HCT116 (cell line): ENCODE data around the gene GEMIN4. TPM values are rescaled to one million over a fixed set of nuclear protein-coding genes. Genes with fewer than 3 reads are reported as not detected.

Experiments
- ATAC-seq: fragments of 200-7000 bp; cut with Tn5 transposase; 2 replicates; pipeline ENCODE4 v1.9.1; 2020; ENCODE audit warnings: mild to moderate bottlenecking, moderate library complexity
- BruUV-seq: library from RNA; stranded (reverse); fragments of 400-500 nt; replicated peaks from 2 replicates; lab custom pipeline; 2021; lab: Mats Ljungman, UMichigan
- CTCF ChIA-PET: fragments of 300-600 bp; sonication (Branson Sonifier 250); formaldehyde crosslinking; loops from one replicate; lab custom pipeline; 2021; ENCODE audit warnings: antibody characterized with exemption; lab: Charles Lee
- POLR2A ChIA-PET: fragments of 300-600, 350-600 bp; sonication (Branson Sonifier 250); formaldehyde crosslinking; loops from one replicate; lab custom pipeline; 2021; ENCODE audit warnings: antibody characterized with exemption; lab: Charles Lee
- RAD21 ChIA-PET, 2 experiments: fragments of 300-600 bp; sonication (Branson Sonifier 250); formaldehyde crosslinking; loops; one replicate each; lab custom pipeline; 2023; ENCODE audit warnings: low total read pairs in 2 of 2; ENCODE audit not compliant: uncharacterized antibody in 2 of 2, unreplicated experiment in 2 of 2, low non-redundant PET in 1 of 2; lab: Charles Lee
- DNase-seq: peaks from one replicate; pipeline ENCODE4 v3.0.0-alpha.2; 2010; ENCODE audit warnings: low read depth, low spot score
- H2AFZ ChIP-seq: fragments of 200-600 bp; shearing (Covaris generic), sonication (generic); 2 replicates; pipeline ENCODE4 v1.6.1; 2017; ENCODE audit warnings: low read depth, mixed run types, mixed read lengths, antibody characterized with exemption, low read length; ENCODE audit not compliant: poor library complexity, severe bottlenecking
- H3K27ac ChIP-seq: 2 replicates; pipeline ENCODE4 v1.5.1; 2012; ENCODE audit warnings: low read depth, low read length
- H3K27me3 ChIP-seq: fragments of 200-600 bp; sonication (generic); 2 replicates; pipeline ENCODE4 v1.6.1; 2016; ENCODE audit warnings: mixed run types, low read length, mixed read lengths; ENCODE audit not compliant: insufficient read depth
- H3K36me3 ChIP-seq, 2 experiments: fragments of 200-500 bp in 1 of 2; fragments of 200-600 bp in 1 of 2; sonication (Bioruptor generic) in 1 of 2; sonication (generic) in 1 of 2; 2 replicates each; pipeline versions ENCODE4 v1.5.1 to v1.6.1; 2014 to 2016; ENCODE audit warnings: low read length in 2 of 2, inconsistent platforms in 1 of 2, mixed read lengths in 1 of 2, mixed run types in 1 of 2; ENCODE audit not compliant: insufficient read depth in 2 of 2, control insufficient read depth in 1 of 2
- H3K4me1 ChIP-seq, 2 experiments: fragments of 200-600 bp in 1 of 2; sonication (generic) in 1 of 2; 2 replicates each; pipeline versions ENCODE4 v1.5.1 to v1.6.1; 2012 to 2017; ENCODE audit warnings: low read length in 2 of 2, inconsistent platforms in 1 of 2, mild to moderate bottlenecking in 1 of 2, mixed read lengths in 1 of 2, mixed run types in 1 of 2, moderate library complexity in 1 of 2; ENCODE audit not compliant: insufficient read depth in 2 of 2, control insufficient read depth in 1 of 2
- H3K4me2 ChIP-seq: fragments of 200-600 bp; sonication (generic); 2 replicates; pipeline ENCODE4 v1.6.1; 2017; ENCODE audit warnings: mixed run types, low read length, mixed read lengths
- H3K4me3 ChIP-seq, 2 experiments: fragments of 200-600 bp in 1 of 2; sonication (generic) in 1 of 2; replicated peaks in 1 of 2; 2 replicates each; pipeline ENCODE4 v1.5.1; 2011 to 2016; ENCODE audit warnings: low read length in 2 of 2, control low read depth in 1 of 2, low read depth in 1 of 2, mild to moderate bottlenecking in 1 of 2, mixed read lengths in 1 of 2, mixed run types in 1 of 2
- H3K79me2 ChIP-seq: fragments of 200-600 bp; sonication (generic); 2 replicates; pipeline ENCODE4 v1.6.1; 2017; ENCODE audit warnings: mild to moderate bottlenecking, mixed run types, low read length, moderate library complexity, mixed read lengths; ENCODE audit not compliant: insufficient read depth
- H3K9ac ChIP-seq: fragments of 200-600 bp; sonication (generic); 2 replicates; pipeline ENCODE4 v1.6.1; 2016; ENCODE audit warnings: low read length, mixed read lengths
- H3K9me2 ChIP-seq: fragments of 200-600 bp; sonication (generic), shearing (Covaris generic); 2 replicates; pipeline ENCODE4 v1.6.1; 2017; ENCODE audit warnings: mixed run types, mild to moderate bottlenecking, moderate library complexity; ENCODE audit not compliant: insufficient read depth
- H3K9me3 ChIP-seq, 2 experiments: fragments of 200-500 bp in 1 of 2; fragments of 200-600 bp in 1 of 2; sonication (Bioruptor generic) in 1 of 2; sonication (generic) in 1 of 2; 2 replicates each; pipeline ENCODE4 v1.6.1; 2014 to 2017; ENCODE audit warnings: low read length in 2 of 2, mixed read lengths in 2 of 2, inconsistent platforms in 1 of 2, low read depth in 1 of 2, mild to moderate bottlenecking in 1 of 2, mixed run types in 1 of 2, moderate library complexity in 1 of 2; ENCODE audit not compliant: control insufficient read depth in 1 of 2, insufficient read depth in 1 of 2
- H4K20me1 ChIP-seq: fragments of 200-600 bp; sonication (generic), shearing (Covaris generic); 2 replicates; pipeline ENCODE4 v1.6.1; 2017; ENCODE audit warnings: mixed run types, mild to moderate bottlenecking, moderate library complexity; ENCODE audit not compliant: insufficient read depth
- ATF3 ChIP-seq: IDR thresholded peaks from 2 replicates; pipeline ENCODE4 v1.6.1; 2012
- CEBPB ChIP-seq: IDR thresholded peaks from 2 replicates; pipeline ENCODE4 v1.6.1; 2012; ENCODE audit warnings: low read depth
- ELF1 ChIP-seq: IDR thresholded peaks from 2 replicates; pipeline ENCODE4 v1.6.1; 2012; ENCODE audit warnings: low read depth, borderline replicate concordance
- FOSL1 ChIP-seq: IDR thresholded peaks from 2 replicates; pipeline ENCODE4 v1.6.1; 2012; ENCODE audit warnings: low read depth
- JUND ChIP-seq: IDR thresholded peaks from 2 replicates; pipeline ENCODE4 v1.6.1; 2012
- POLR2A ChIP-seq: IDR thresholded peaks from 2 replicates; pipeline ENCODE4 v1.7.0; 2011; ENCODE audit warnings: borderline replicate concordance; ENCODE audit not compliant: insufficient read depth, insufficient read length; ENCODE audit errors: extremely low read depth
- POLR2AphosphoS5 ChIP-seq: IDR thresholded peaks from 2 replicates; pipeline ENCODE4 v1.6.1; 2011; ENCODE audit warnings: mild to moderate bottlenecking, low read depth, low read length, moderate library complexity
- SIN3A ChIP-seq: IDR thresholded peaks from 2 replicates; pipeline ENCODE4 v1.6.1; 2012; ENCODE audit warnings: low read depth
- TCF7L2 ChIP-seq: IDR thresholded peaks from 2 replicates; pipeline ENCODE4 v1.7.0; 2011; ENCODE audit warnings: borderline replicate concordance, inconsistent platforms; ENCODE audit not compliant: insufficient read depth, insufficient read length; ENCODE audit errors: extremely low read depth
- ZNF274 ChIP-seq: fragments of 200-500 bp; sonication (Bioruptor generic); IDR thresholded peaks from 2 replicates; pipeline ENCODE4 v1.6.1; 2014; ENCODE audit warnings: mild to moderate bottlenecking, low read depth, low read length, inconsistent platforms
- intact Hi-C: fragments of 100-400 bp; cut with micrococcal nuclease; formaldehyde crosslinking; loops from 2 replicates; pipeline ENCODE4 v1.10.0; 2022
- total RNA-seq: library from RNA; stranded (reverse); gene quantifications from one replicate; pipeline ENCODE4 v1.2.1, GENCODE V29; 2021; ENCODE audit not compliant: unreplicated experiment
- TF ChIP-seq, protein P1 (sequence below): IDR thresholded peaks from 2 replicates; pipeline ENCODE4 v1.6.1; 2012
- TF ChIP-seq, protein P2 (sequence below): IDR thresholded peaks from 2 replicates; pipeline ENCODE4 v1.6.1; 2011; ENCODE audit warnings: mild to moderate bottlenecking, low read length, moderate library complexity; ENCODE audit not compliant: insufficient replicate concordance; ENCODE audit errors: extremely low read depth
- TF ChIP-seq, protein P3 (sequence below): IDR thresholded peaks from 2 replicates; pipeline ENCODE4 v1.6.1; 2012; ENCODE audit warnings: low read depth

GEMIN4 gene
- total RNA-seq, 1 experiment from 2014 or later: 53.2 TPM

GRCh38 chr17:725084-725483, 27.0 kb downstream of the GEMIN4 start:
- CTCF ChIA-PET: no interaction called here
- Histone ChIP-seq H3K27ac (no peak overlapping the region), H3K4me3 (no peak overlapping the region), H3K9me2 (no peaks in the 10 kb centered on the region), H2AFZ (no peak overlapping the region), H3K4me1 (no peaks in the 10 kb centered on the region), H3K36me3 (no peaks in the 10 kb centered on the region), H3K9me3 (no peaks in the 10 kb centered on the region), H4K20me1 (no peaks in the 10 kb centered on the region), H3K4me2 (no peak overlapping the region)
- no peak for ATAC-seq
- intact Hi-C loops: no loop called here
- no peak for DNase-seq
- RAD21 ChIA-PET: no interaction called here
- no TSS peak for BruUV-seq
- TF ChIP-seq POLR2A (no peak), ZNF274 (no peak), SIN3A (no peak), ELF1 (no peak), CEBPB (no peak), ATF3 (no peak), TCF7L2 (no peak), JUND (no peak), POLR2AphosphoS5 (no peak)
- TF ChIP-seq, all 23 proteins: peak for 0
- POLR2A ChIA-PET: no interaction called here
- Histone ChIP-seq H3K9ac (no peak overlapping the region), H3K27me3 (no peaks in the 10 kb centered on the region), H3K79me2 (no peaks in the 10 kb centered on the region)

GRCh38 chr17:721540-721937, 30.5 kb downstream of the GEMIN4 start:
- intact Hi-C loops: no loop called here
- H3K79me2 ChIP-seq: no peaks in the 10 kb centered on the region
- H3K36me3 ChIP-seq: no peaks in the 10 kb centered on the region
- H3K4me3 ChIP-seq: no peak overlapping the region
- no peak for ATAC-seq
- H3K9ac ChIP-seq: no peak overlapping the region
- TSS peak; percentile 23 for BruUV-seq
- no peaks in the 10 kb centered on the region for H3K9me2 ChIP-seq
- H3K27ac ChIP-seq: no peak overlapping the region
- H3K27me3 ChIP-seq: no peaks in the 10 kb centered on the region
- H2AFZ ChIP-seq: no peak overlapping the region
- no peaks in the 10 kb centered on the region for H4K20me1 ChIP-seq
- ChIA-PET CTCF (no interaction called here), RAD21 (no interaction called here), POLR2A (no interaction called here)
- no peaks in the 10 kb centered on the region for H3K9me3 ChIP-seq
- H3K4me2 ChIP-seq: no peak overlapping the region
- no peak for DNase-seq
- no peaks in the 10 kb centered on the region for H3K4me1 ChIP-seq
- TF ChIP-seq FOSL1 (no peak), JUND (no peak), ATF3 (no peak)
- TF ChIP-seq, protein P1, sequence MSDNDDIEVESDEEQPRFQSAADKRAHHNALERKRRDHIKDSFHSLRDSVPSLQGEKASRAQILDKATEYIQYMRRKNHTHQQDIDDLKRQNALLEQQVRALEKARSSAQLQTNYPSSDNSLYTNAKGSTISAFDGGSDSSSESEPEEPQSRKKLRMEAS: no peak
- TF ChIP-seq, protein P2, sequence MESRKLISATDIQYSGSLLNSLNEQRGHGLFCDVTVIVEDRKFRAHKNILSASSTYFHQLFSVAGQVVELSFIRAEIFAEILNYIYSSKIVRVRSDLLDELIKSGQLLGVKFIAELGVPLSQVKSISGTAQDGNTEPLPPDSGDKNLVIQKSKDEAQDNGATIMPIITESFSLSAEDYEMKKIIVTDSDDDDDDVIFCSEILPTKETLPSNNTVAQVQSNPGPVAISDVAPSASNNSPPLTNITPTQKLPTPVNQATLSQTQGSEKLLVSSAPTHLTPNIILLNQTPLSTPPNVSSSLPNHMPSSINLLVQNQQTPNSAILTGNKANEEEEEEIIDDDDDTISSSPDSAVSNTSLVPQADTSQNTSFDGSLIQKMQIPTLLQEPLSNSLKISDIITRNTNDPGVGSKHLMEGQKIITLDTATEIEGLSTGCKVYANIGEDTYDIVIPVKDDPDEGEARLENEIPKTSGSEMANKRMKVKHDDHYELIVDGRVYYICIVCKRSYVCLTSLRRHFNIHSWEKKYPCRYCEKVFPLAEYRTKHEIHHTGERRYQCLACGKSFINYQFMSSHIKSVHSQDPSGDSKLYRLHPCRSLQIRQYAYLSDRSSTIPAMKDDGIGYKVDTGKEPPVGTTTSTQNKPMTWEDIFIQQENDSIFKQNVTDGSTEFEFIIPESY: no peak
- TF ChIP-seq, protein P3, sequence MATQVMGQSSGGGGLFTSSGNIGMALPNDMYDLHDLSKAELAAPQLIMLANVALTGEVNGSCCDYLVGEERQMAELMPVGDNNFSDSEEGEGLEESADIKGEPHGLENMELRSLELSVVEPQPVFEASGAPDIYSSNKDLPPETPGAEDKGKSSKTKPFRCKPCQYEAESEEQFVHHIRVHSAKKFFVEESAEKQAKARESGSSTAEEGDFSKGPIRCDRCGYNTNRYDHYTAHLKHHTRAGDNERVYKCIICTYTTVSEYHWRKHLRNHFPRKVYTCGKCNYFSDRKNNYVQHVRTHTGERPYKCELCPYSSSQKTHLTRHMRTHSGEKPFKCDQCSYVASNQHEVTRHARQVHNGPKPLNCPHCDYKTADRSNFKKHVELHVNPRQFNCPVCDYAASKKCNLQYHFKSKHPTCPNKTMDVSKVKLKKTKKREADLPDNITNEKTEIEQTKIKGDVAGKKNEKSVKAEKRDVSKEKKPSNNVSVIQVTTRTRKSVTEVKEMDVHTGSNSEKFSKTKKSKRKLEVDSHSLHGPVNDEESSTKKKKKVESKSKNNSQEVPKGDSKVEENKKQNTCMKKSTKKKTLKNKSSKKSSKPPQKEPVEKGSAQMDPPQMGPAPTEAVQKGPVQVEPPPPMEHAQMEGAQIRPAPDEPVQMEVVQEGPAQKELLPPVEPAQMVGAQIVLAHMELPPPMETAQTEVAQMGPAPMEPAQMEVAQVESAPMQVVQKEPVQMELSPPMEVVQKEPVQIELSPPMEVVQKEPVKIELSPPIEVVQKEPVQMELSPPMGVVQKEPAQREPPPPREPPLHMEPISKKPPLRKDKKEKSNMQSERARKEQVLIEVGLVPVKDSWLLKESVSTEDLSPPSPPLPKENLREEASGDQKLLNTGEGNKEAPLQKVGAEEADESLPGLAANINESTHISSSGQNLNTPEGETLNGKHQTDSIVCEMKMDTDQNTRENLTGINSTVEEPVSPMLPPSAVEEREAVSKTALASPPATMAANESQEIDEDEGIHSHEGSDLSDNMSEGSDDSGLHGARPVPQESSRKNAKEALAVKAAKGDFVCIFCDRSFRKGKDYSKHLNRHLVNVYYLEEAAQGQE: no peak
